ENCODE data around the gene RPL10. TPM values are rescaled to one million over a fixed set of nuclear protein-coding genes. Genes with fewer than 3 reads are reported as not detected.

Gene RPL10
- total RNA-seq, 4 donors from 2014 or later, result 1,199 to 6,548 (median 3,258) TPM

DNA sequence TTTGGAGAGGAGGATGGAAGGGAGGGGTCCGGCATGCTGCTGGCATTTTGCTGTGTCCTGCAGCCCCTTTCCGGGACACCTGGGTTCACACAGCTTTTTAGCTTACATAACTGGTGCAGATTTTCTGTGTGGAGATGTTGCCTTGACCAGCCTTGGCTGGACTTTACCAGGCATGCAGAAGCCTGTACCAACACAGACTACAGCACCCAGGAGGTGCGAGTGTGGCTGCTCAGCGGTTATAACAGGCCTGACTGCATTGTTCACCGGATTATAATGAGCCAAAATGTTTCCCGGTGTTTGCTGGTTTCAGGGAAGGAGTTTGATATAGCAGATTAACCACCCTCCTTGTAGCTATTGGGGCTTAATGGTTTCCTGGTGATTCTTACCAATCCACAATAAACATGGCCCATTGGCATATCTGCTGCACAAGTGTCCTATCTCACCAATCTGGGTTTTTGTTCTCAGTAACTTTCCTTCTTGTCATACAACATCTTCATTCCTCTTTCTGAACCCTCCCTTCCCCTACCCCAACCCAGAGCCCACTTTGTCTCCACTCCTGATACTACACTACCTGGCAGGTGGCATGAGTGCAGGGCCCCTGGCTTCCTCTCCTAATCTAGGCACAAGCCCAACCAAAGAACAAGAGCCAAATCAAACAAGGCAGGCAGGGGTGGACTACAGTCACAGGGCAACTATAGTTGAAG lies 3.9 kb downstream of the RPL10 start:
- TF ChIP-seq CTCF (IDR thresholded peaks at IDR 0.05) (no peak), POLR2A (IDR thresholded peaks at IDR 0.05) (no peak)
- Histone ChIP-seq H3K9me3 (no peaks in the 10 kb centered on the region), H3K4me3 (replicated peaks in 1 of 3) (no peak overlapping the region), H3K4me1 (peaks cover 9% of the 10 kb centered on the region in 2 donors), H3K27me3 (no peaks in the 10 kb centered on the region), H3K27ac (no peak overlapping the region), H3K36me3 (peaks cover 19 to 25% of the 10 kb centered on the region in 2 donors)
- intact Hi-C loops (cut with DNase I), result loop anchor here (5.0 kb wide), 1 partner anchor 130 kb away; no protein-coding TSS in a partner anchor
- DNase-seq, result no peak
- WGBS, 2 donors, result 54 to 55% methylated on average over 3 to 6 of the region's 6 CpGs

- Histone ChIP-seq H3K4me1 (peaks cover 9% of the 10 kb centered on the region in 2 donors), H3K27me3 (no peaks in the 10 kb centered on the region), H3K36me3 (peaks cover 19 to 25% of the 10 kb centered on the region in 2 donors), H3K9me3 (no peaks in the 10 kb centered on the region), H3K4me3 (replicated peaks in 1 of 3) (no peak overlapping the region), H3K27ac (no peak overlapping the region)
- DNase-seq, result no peak
- TF ChIP-seq POLR2A (IDR thresholded peaks at IDR 0.05) (no peak), CTCF (IDR thresholded peaks at IDR 0.05) (no peak)
- intact Hi-C loops (cut with DNase I), result loop anchor here (5.0 kb wide), 1 partner anchor 130 kb away; no protein-coding TSS in a partner anchor
- 64 to 80% methylated on average over 2 to 5 of the region's 19 CpGs for WGBS, 2 donors
Observed at GRCh38 chrX:154402622-154403127, 4.5 kb downstream of the RPL10 start.

DNA sequence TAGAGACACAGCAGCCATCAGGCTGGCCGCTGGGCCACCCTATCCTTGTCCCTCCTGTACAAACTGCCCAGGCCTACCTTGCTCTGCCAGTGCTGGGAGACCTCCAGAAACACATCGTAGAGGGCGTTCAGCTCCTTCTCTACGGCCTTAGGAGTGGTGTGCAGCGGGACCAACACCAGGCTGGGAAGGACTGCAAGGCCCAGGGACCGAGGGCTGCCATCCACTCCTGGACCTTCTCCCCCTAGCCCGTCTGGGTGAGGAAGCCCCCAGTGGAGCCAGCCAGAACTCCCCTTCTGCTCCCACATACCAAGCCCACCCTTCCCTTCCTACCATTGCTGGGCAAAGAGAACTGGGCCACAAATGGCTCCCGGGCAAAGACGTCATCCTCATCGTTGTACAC lies 5.0 kb downstream of the RPL10 start:
- H3K4me3 ChIP-seq (replicated peaks in 1 of 3), result no peak overlapping the region
- no peak for DNase-seq
- no peak overlapping the region for H3K27ac ChIP-seq
- 88 to 100% methylated on average over 1 to 10 of the region's 10 CpGs for WGBS, 2 donors
- H3K4me1 ChIP-seq, result peaks cover 9% of the 10 kb centered on the region in 2 donors
- peaks cover 19 to 25% of the 10 kb centered on the region in 2 donors for H3K36me3 ChIP-seq
- H3K9me3 ChIP-seq, result no peaks in the 10 kb centered on the region
- intact Hi-C loops (cut with DNase I), result loop anchor here (5.0 kb wide), 1 partner anchor 129 kb away; no protein-coding TSS in a partner anchor
- H3K27me3 ChIP-seq, result no peaks in the 10 kb centered on the region
- no peak for TF ChIP-seq POLR2A (IDR thresholded peaks at IDR 0.05)
- no peak for TF ChIP-seq CTCF (IDR thresholded peaks at IDR 0.05)

DNA sequence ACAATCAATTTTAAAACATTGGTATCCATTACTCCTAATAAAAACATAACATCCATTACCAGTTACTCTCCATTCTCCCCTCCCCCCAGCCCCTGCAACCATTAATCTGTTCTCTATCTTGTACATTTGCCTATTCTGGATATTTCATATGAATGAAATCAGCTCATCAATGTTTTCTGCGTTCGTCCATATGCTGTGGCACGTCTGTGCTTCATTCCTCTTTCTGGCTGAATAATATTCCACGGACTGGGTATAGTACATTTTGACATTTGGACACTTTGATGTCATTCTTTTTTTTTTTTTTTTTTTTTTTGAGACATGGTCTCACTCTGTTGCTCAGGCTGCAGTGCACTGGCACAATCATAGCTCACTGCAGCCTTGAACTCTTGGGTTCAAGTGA lies 5.7 kb downstream of the RPL10 start:
- Histone ChIP-seq H3K27me3 (no peaks in the 10 kb centered on the region), H3K36me3 (peaks cover 19 to 25% of the 10 kb centered on the region in 2 donors), H3K9me3 (no peaks in the 10 kb centered on the region), H3K27ac (no peak overlapping the region), H3K4me1 (peaks cover 9% of the 10 kb centered on the region in 2 donors), H3K4me3 (replicated peaks in 1 of 3) (no peak overlapping the region)
- no peak for TF ChIP-seq CTCF (IDR thresholded peaks at IDR 0.05)
- no peak for TF ChIP-seq POLR2A (IDR thresholded peaks at IDR 0.05)
- 93 to 95% methylated on average over 4 of the region's 4 CpGs for WGBS, 2 donors
- intact Hi-C loops (cut with DNase I), result loop anchor here (5.0 kb wide), 1 partner anchor 128 kb away; no protein-coding TSS in a partner anchor
- DNase-seq, result no peak

DNA sequence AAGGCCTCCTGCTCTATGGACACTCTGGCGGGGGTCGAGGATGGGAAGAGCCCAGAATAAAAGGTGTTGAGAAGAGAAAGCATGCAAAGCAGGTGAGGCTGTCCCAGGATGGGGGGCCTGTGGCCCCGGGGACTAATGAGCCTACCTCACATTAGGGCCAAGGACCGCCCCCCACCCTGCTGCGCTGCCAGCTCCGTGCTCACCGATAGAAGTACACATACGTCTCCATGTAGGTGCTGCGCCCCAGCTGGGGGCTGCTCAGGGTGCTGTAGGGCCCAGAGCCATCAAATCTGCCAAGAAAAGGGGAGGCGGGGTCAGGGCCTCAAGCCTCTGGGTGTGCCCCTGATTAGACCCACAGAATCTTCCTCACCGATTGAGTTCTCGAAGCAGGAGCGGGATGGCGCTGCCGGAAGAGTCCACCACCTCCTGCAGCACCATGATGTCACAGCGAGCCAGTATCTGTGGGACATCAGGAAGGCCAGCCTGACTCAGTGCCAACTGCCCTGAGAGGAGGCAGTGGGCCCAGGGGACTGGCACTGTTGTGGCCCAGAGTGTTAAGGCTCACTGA lies 6.5 kb downstream of the RPL10 start:
- Histone ChIP-seq H3K27me3 (no peaks in the 10 kb centered on the region), H3K36me3 (peaks cover 11 to 17% of the 10 kb centered on the region in 2 donors), H3K4me1 (peaks cover 5% of the 10 kb centered on the region in 2 donors), H3K27ac (no peak overlapping the region), H3K9me3 (no peaks in the 10 kb centered on the region), H3K4me3 (replicated peaks in 1 of 3) (no peak overlapping the region)
- intact Hi-C loops (cut with DNase I), result loop anchor here (5.0 kb wide), 1 partner anchor 128 kb away; no protein-coding TSS in a partner anchor
- no peak for DNase-seq
- WGBS, 2 donors, result 92 to 97% methylated on average over 6 to 13 of the region's 16 CpGs
- TF ChIP-seq POLR2A (IDR thresholded peaks at IDR 0.05) (no peak), CTCF (IDR thresholded peaks at IDR 0.05) (no peak)

Measured in thyroid gland (tissue), 4 donors.